ENCODE results near the gene LRRC10B.
"Not testable (repeated sequence)": the region's sequence is repeated elsewhere in the genome, so short reads cannot be mapped to it uniquely, and the experiment has no call there.

Gene LRRC10B

DNA sequence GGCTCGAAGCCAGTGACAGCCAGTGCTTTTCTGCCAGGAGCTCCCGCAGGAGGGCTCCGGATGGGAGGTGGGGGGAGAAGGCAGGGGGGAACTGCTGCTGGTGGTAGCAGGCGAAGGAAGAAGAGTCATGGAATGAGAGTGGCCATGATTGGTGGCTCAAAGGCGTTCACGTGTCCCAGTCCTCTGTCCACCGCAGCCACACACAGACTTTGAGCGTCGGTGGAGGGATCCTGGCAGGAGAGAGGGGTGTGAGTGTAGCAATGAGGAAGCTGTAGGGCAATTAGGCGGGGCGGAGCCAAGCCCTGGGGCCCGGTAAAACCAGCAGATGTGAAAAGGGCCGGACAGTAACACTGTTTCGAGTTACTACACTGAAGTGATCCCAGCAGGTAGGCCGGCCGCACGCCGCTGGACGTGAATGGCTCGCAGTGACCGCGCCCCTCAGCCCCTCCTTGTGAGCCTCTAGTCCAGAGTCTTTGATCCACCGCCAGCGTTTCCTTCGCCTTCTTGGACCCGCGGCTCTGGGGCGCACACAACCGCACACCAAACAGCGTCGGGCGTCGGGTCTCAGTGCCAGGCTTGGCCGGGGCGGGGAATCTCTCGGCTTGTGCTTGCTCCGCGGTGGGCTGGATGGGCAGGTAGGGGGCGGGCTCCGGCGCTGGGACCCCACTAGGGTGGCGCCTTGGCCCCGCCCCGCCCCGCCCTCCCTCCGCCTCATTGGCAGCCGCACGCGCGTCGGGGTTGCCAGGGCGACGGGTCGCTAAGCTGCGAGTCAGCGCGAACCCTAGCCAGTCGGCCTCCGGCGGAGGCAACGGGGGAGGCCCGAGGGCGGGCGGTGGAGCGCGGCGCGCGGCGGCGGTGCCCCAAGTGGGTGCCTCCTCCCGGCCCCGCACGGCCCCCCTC lies at the start of gene LRRC10B:
LRRC10B (plus strand) TSS at position 788 of the 900 bp plus-strand sequence. CDS start 250 bp downstream, outside the sequence.
- no peak for DNase-seq (ENCODE audit: low read depth, low spot score)

DNA sequence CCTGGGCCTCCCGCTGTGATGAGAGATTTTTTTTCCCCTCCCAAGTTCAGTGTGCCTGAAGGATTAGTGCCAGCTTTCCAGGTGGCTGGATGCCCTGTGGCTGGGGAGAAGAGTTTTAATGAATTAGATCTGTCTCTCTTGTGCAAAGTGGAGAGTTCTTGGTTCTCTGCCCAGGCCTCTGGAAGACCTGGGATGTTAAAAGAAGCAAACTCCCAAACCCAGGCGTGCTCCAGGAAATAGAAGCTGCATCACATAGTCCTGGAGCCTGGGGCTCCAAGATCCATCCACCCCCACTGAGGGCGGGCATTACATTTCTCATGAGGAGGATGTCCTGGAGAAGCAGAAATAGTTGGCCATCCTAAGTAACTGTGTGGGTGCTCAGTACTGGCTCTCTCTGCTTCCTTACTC lies 48.1 kb upstream of the LRRC10B start:
- no peak for DNase-seq (ENCODE audit: low read depth, low spot score)

DNA sequence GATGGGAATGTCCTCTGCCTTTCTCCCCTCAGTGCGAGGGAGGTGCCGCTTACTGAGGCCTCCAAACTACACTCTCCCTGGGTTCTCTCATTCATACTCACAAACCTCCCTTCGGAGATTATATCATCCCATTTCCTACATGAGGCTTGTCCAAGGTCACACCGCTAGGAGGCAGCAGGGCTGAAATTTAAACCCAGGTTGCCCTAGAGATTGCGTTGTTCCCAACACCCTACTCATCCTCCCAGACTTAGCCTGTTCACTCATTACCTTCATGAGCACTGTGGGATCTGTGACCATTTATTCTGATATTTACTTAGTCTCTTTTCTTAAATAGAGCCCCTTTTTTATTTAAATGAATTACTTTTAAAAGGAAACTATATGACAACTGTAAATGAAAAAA lies 47.6 kb upstream of the LRRC10B start:
- no peak for DNase-seq (ENCODE audit: low read depth, low spot score)

GRCh38 chr11:61467602-61468001 lies 40.9 kb upstream of the LRRC10B start:
- DNase-seq (ENCODE audit: low read depth, low spot score), result not testable (repeated sequence)

DNA sequence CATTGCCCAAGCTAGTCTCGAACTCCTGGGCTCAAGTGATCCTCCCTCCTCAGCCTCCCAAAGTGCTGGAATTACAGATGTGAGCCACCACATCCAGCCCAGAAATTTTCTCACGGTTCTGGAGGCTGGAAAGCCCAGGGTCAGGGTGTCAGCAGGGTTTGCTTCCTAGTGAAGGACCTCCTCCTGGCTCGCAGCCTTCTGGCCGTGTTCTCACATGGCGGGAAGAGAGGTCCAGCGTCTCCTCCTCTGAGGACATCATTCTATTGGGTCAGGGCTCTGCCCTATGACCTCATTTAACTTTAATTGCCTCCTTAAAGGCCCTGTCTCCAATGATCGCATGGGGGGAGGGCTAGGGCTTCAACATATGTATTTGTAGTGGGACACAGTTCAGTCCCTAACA lies 40.5 kb upstream of the LRRC10B start:
- DNase-seq (ENCODE audit: low read depth, low spot score), result no peak

- no peak for DNase-seq (ENCODE audit: low read depth, low spot score)
Observed at GRCh38 chr11:61472282-61472681, 36.3 kb upstream of the LRRC10B start.

- DNase-seq (ENCODE audit: low read depth, low spot score), result no peak
Observed at GRCh38 chr11:61472868-61473267, 35.7 kb upstream of the LRRC10B start.

GRCh38 chr11:61473370-61474012 lies 35.1 kb upstream of the LRRC10B start:
- DNase-seq (ENCODE audit: low read depth, low spot score), result no peak

- no peak for DNase-seq (ENCODE audit: low read depth, low spot score)
Observed at GRCh38 chr11:61474013-61474643, 34.4 kb upstream of the LRRC10B start.

DNA sequence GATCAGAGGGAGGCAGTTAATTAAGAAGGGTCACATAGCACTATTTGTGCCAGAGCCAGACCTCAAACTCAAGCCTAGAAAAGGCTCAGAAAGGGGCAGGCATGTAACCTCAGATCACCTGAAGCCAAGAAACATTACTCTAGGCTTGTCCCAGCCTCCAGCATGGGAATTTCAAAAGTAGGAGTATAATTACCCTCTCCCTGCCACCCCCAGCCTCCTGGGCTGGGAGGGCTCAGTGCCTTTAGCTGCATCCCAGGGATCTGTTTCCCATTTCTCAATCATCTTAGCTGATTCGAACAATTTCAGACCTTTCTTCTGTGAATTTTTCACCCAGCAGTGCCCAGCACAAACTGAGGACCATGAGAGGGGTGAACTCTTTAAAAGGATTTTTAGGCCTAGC lies 33.1 kb upstream of the LRRC10B start:
- DNase-seq (ENCODE audit: low read depth, low spot score), result no peak

DNA sequence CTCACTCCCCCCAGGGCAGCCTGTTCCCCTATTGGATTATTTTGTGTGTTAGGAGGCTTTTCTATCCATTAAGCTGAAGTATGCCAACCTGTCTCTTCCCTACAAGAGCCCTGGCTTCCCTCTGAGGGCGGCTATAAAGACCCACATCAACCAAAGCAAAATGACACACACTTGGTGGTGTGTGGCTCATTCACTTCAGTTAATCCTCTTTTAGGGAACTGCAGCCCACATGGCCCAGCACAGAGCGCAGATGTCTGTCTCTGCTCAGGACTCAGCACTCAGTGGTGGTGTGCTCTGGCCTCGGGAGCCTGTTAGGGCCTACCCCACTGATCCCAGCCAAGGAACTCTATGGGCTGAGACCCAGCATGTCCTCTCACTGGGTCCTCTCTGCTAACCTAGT lies 32.2 kb upstream of the LRRC10B start:
- no peak for DNase-seq (ENCODE audit: low read depth, low spot score)

- no peak for DNase-seq (ENCODE audit: low read depth, low spot score)
Observed at GRCh38 chr11:61477126-61477525, 31.4 kb upstream of the LRRC10B start.

DNA sequence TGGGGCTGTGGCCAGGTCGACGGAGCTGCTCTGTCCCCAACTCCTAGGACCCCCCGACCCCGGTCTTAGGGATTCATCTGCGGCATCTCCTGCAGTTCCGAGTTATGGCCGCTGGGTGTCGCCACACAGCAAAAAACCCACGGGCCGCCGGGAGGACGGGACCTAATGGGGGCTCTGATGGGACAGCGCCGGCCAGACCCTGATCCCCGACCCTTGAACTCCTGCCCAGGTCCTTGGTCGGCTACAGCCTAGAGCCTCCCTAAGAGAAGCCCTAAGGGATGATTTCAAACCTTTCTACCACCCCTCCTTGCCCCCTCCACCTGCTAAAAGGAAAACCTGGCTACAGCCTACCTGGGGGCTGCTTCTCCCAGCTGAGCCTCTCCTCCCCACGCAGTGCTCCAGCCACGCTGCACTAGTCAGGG lies 30.8 kb upstream of the LRRC10B start:
- DNase-seq (ENCODE audit: low read depth, low spot score), result no peak

GRCh38 chr11:61479360-61480058 lies 29.0 kb upstream of the LRRC10B start:
- DNase-seq (ENCODE audit: low read depth, low spot score), result not testable (repeated sequence)

- DNase-seq (ENCODE audit: low read depth, low spot score), result no peak
Observed at GRCh38 chr11:61480261-61480993, 28.1 kb upstream of the LRRC10B start.

DNA sequence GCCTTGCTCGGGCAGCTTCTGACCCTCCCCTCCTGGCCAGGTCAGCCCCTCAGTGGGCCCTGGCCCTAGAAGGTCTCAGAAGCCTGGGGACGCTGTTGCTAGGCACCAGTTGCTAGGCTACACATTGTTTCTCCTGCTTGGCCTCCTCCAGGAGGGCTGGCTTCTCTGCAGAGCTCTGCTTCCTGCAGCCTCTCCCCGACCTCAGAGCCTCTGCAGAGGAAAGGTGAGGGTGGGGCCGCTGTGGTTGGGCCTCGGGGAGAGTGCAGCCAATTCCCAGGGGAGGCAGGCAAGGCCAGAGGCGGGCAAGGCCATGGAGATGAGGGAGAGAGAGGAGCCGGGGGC lies 27.6 kb upstream of the LRRC10B start:
- DNase-seq (ENCODE audit: low read depth, low spot score), result no peak

GRCh38 chr11:61481806-61482205 lies 26.7 kb upstream of the LRRC10B start:
- DNase-seq (ENCODE audit: low read depth, low spot score), result no peak

GRCh38 chr11:61482513-61482912 lies 26.0 kb upstream of the LRRC10B start:
- no peak for DNase-seq (ENCODE audit: low read depth, low spot score)

DNA sequence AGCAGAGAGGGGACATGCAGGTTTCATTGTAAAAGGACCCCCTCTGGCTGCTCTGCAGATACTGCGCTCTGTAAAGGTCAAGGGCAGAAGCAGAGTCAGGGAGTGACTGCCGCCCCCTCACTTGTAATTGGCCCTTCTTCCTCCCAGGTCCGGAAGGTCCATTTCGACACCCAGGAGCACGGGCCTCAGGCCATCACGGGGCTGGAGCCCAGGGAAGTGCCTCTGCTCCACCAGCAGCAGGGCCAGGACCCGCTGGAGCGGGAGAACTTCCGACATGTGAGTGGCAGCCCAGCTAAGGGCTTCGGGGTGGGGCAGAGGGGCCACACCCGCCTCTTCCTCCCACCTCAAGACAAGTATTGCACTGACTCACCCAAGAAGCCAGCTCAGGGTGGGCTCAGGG lies 24.0 kb upstream of the LRRC10B start:
- no peak for DNase-seq (ENCODE audit: low read depth, low spot score)

GRCh38 chr11:61485080-61485479 lies 23.5 kb upstream of the LRRC10B start:
- DNase-seq (ENCODE audit: low read depth, low spot score), result no peak

GRCh38 chr11:61486011-61486620 lies 22.4 kb upstream of the LRRC10B start:
- no peak for DNase-seq (ENCODE audit: low read depth, low spot score)
